DOHH2 (cell line): ENCODE data around the gene CCDC85A.

Source experiments
- CTCF ChIP-seq: fragments of 200-600 bp; sonication (generic); IDR thresholded peaks from one replicate; pipeline ENCODE4 v1.5.1; 2014; ENCODE audit warnings: antibody characterized with exemption, mild to moderate bottlenecking, low read depth, low read length; ENCODE audit not compliant: poor library complexity, severe bottlenecking
- EZH2phosphoT487 ChIP-seq: fragments of 200-600 bp; sonication (generic); IDR thresholded peaks from 2 replicates; pipeline ENCODE4 v1.6.1; 2017; ENCODE audit warnings: borderline replicate concordance, mild to moderate bottlenecking, antibody characterized with exemption, low read length, moderate library complexity, mixed read lengths

DNA sequence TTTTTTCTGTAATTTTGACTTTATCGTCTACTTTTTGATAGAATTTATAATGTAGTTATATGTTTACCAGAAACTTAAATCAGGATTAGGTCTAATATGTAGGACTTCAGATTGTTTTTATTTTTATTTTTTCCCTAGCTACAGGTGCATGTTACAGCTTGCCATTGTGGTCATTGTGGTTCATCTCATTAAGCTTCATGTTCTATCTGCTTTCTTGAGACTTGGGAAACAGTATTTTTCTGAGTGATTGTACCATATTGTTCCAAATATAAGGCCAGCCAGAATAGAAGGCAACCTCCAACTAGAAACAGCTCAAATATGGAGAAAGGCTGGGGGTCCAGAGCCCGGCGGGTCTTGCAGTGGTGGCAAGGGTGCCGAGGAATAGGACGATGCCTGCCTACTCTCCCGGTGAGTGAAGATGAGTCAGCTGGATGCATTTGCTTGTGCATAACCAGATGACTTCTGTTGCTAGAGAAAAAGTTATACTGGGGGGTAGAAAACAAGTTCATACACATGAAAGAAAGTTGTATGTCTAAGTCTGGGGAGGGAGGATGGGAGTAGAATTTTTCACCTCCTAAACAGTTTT lies 188.4 kb downstream of the CCDC85A start:
- no peak for TF ChIP-seq CTCF
- TF ChIP-seq EZH2phosphoT487: no peak
